HG03280 (cell line): Measurements from ENCODE around the gene ALX3.

Experiments
- ATAC-seq: cut with Tn5 transposase; IDR thresholded peaks from one replicate; pipeline ENCODE4 v1.9.1; 2021; ENCODE audit warnings: mild to moderate bottlenecking, moderate library complexity; ENCODE audit not compliant: unreplicated experiment

The ALX3 gene

GRCh38 chr1:110070671-110071242, at the start of gene ALX3:
ALX3 (minus strand) TSS chr1:110070672; CDS start chr1:110070612, 60 bp downstream.
- ATAC-seq: no peak

- no peak for ATAC-seq
Observed at GRCh38 chr1:110119843-110120242, 49.4 kb upstream of the ALX3 start.

- no peak for ATAC-seq
Observed at GRCh38 chr1:110118636-110119396, 48.3 kb upstream of the ALX3 start.

- no peak for ATAC-seq
Observed at GRCh38 chr1:110114784-110115183, 44.3 kb upstream of the ALX3 start.

- no peak for ATAC-seq
Observed at GRCh38 chr1:110114173-110114572, 43.7 kb upstream of the ALX3 start.

- ATAC-seq: no peak
Observed at GRCh38 chr1:110113551-110113950, 43.1 kb upstream of the ALX3 start.

GRCh38 chr1:110112656-110113055, 42.2 kb upstream of the ALX3 start:
- ATAC-seq: no peak

- ATAC-seq: no peak
Observed at GRCh38 chr1:110112143-110112542, 41.7 kb upstream of the ALX3 start, which contains the start of gene UBL4B. UBL4B (plus strand) TSS chr1:110112443; CDS start chr1:110112535, 92 bp downstream.

- ATAC-seq: no peak
Observed at GRCh38 chr1:110111081-110111480, 40.6 kb upstream of the ALX3 start.

- no peak for ATAC-seq
Observed at GRCh38 chr1:110107867-110108469, 37.5 kb upstream of the ALX3 start.

- peak; percentile 55 for ATAC-seq
Observed at GRCh38 chr1:110106013-110106941, 35.8 kb upstream of the ALX3 start.

- no peak for ATAC-seq
Observed at GRCh38 chr1:110102081-110102480, 31.6 kb upstream of the ALX3 start.

GRCh38 chr1:110100335-110100734, 29.9 kb upstream of the ALX3 start:
- no peak for ATAC-seq

- ATAC-seq: no peak
Observed at GRCh38 chr1:110098222-110099026, 28.0 kb upstream of the ALX3 start.

GRCh38 chr1:110097507-110098221, 27.2 kb upstream of the ALX3 start:
- ATAC-seq: no peak

GRCh38 chr1:110094931-110095654, 24.6 kb upstream of the ALX3 start:
- no peak for ATAC-seq

- ATAC-seq: no peak
Observed at GRCh38 chr1:110092991-110093390, 22.5 kb upstream of the ALX3 start.

GRCh38 chr1:110091791-110092190, 21.3 kb upstream of the ALX3 start:
- ATAC-seq: no peak

GRCh38 chr1:110091381-110091780, 20.9 kb upstream of the ALX3 start:
- ATAC-seq: no peak
